K562 (cell line): ENCODE measurements around the gene URM1. TPM values are rescaled to one million over a fixed set of nuclear protein-coding genes. Genes with fewer than 3 reads are reported as not detected.

Experiments used
- ATAC-seq: fragments of 200-7000 bp; cut with Tn5 transposase; 3 replicates; pipeline ENCODE4 v1.9.1; 2020; ENCODE audit warnings: moderate library complexity
- BruUV-seq: library from RNA; stranded (reverse); fragments of 400-500 nt; replicated peaks from 2 replicates; lab custom pipeline; 2021; lab: Mats Ljungman, UMichigan
- CTCF ChIA-PET: fragments of 300-600 bp; formaldehyde crosslinking; extraction: SDS; loops from one replicate; lab custom pipeline; 2021; ENCODE audit warnings: low intra/inter-chr PET ratio; lab: Yijun Ruan, JAX
- POLR2A ChIA-PET: fragments of 300-600, 350-650 bp; sonication (Branson Sonifier 250); formaldehyde crosslinking; extraction: SDS; loops from one replicate; lab custom pipeline; 2021; ENCODE audit warnings: antibody characterized with exemption, inconsistent platforms; lab: Yijun Ruan, JAX
- DNase-seq, 4 experiments: peaks; one replicate each; pipeline versions ENCODE4 v3.0.0 to v3.0.0-alpha.2; 2011 to 2018; ENCODE audit warnings: low spot score in 3 of 4, mixed read lengths in 3 of 4; ENCODE audit errors: extremely low read depth in 1 of 4
- FAIRE-seq: peaks from 2 replicates; lab custom pipeline; 2011; peaks lifted over from hg19 to GRCh38; lab: Jason Lieb, UNC
- H2AFZ ChIP-seq: 2 replicates; pipeline ENCODE4 v1.6.0; 2011; ENCODE audit warnings: low read depth, low read length, control low read depth, inconsistent platforms
- H3K27ac ChIP-seq: fragments of 200-600 bp; 3 replicates; pipeline ENCODE4 v1.8.0; 2011; ENCODE audit warnings: low read depth, mild to moderate bottlenecking, control low read depth, inconsistent platforms, low read length, moderate library complexity, mixed read lengths; ENCODE audit errors: extremely low read depth
- H3K27me3 ChIP-seq, 2 experiments: fragments of 300-600 bp in 1 of 2; 2 replicates in 1 of 2; 3 replicates in 1 of 2; pipeline versions ENCODE4 v1.6.0 to v1.8.0; 2011; ENCODE audit warnings: inconsistent platforms in 2 of 2, low read length in 2 of 2, mild to moderate bottlenecking in 1 of 2, mixed read lengths in 1 of 2, moderate library complexity in 1 of 2; ENCODE audit not compliant: control insufficient read depth in 2 of 2, insufficient read depth in 2 of 2
- H3K36me3 ChIP-seq: fragments of 300-600 bp; 3 replicates; pipeline ENCODE4 v1.8.0; 2011; ENCODE audit warnings: mild to moderate bottlenecking, low read length, inconsistent platforms; ENCODE audit not compliant: control insufficient read depth, insufficient read depth
- H3K4me1 ChIP-seq, 2 experiments: fragments of 200-600 bp in 1 of 2; replicated peaks in 1 of 2; 2 replicates in 1 of 2; 3 replicates in 1 of 2; pipeline versions ENCODE4 v1.5.1 to v1.8.0; 2011; ENCODE audit warnings: inconsistent platforms in 2 of 2, low read length in 2 of 2, mild to moderate bottlenecking in 1 of 2, mixed read lengths in 1 of 2, moderate library complexity in 1 of 2; ENCODE audit not compliant: control insufficient read depth in 2 of 2, insufficient read depth in 2 of 2
- H3K4me2 ChIP-seq: 2 replicates; pipeline ENCODE4 v1.6.1; 2011; ENCODE audit warnings: low read length, control low read depth, inconsistent platforms, mixed read lengths; ENCODE audit not compliant: insufficient read depth
- H3K4me3 ChIP-seq: fragments of 200-600 bp; sonication (generic), shearing (Covaris generic); 2 replicates; pipeline ENCODE4 v1.5.1; 2016; ENCODE audit warnings: control low read depth, inconsistent platforms
- H3K79me2 ChIP-seq: fragments of 200-600 bp; 3 replicates; pipeline ENCODE4 v1.8.0; 2011; ENCODE audit warnings: low read length, inconsistent platforms; ENCODE audit not compliant: control insufficient read depth, insufficient read depth
- H3K9ac ChIP-seq, 2 experiments: 2 replicates each; pipeline versions ENCODE4 v1.6.0 to v1.6.1; 2011; ENCODE audit warnings: low read depth in 2 of 2, low read length in 2 of 2, control low read depth in 1 of 2, inconsistent platforms in 1 of 2, mild to moderate bottlenecking in 1 of 2, mixed read lengths in 1 of 2; ENCODE audit not compliant: insufficient read depth in 1 of 2
- H3K9me1 ChIP-seq: one replicate; pipeline ENCODE4 v1.6.0; 2011; ENCODE audit warnings: inconsistent platforms, mild to moderate bottlenecking, low read length, moderate library complexity; ENCODE audit not compliant: control insufficient read depth, insufficient read depth
- H3K9me3 ChIP-seq: replicated peaks from 2 replicates; pipeline ENCODE4 v1.5.1; 2011; ENCODE audit warnings: low read depth, low read length, inconsistent platforms; ENCODE audit not compliant: control insufficient read depth, insufficient read depth
- H4K20me1 ChIP-seq: replicated peaks from 2 replicates; pipeline ENCODE4 v1.6.1; 2011; ENCODE audit warnings: low read length, inconsistent platforms, mixed read lengths; ENCODE audit not compliant: control insufficient read depth, insufficient read depth
- WGBS: fragments of 100-300 bp; shearing (Covaris generic); methylation state at CpG from one replicate; pipeline ENCODE4 v1.1.6; 2016; ENCODE audit warnings: low coverage, mixed read lengths; ENCODE audit not compliant: insufficient coverage; ENCODE audit errors: missing lambda C conversion rate; 5-methylcytosine and 5-hydroxymethylcytosine counted together
- in situ Hi-C: fragments of 300-500 bp; cut with MboI; formaldehyde crosslinking; loops from 4 replicates; pipeline ENCODE4 v1.15.0; 2018; ENCODE audit warnings: inconsistent platforms, mixed read lengths
- intact Hi-C: fragments of 100-400 bp; cut with micrococcal nuclease; formaldehyde crosslinking; loops from 2 replicates; pipeline ENCODE4 v1.14.2; 2022
- polyA plus RNA-seq, 8 experiments: library from polyadenylated mRNA; depleted of rRNA in 4 of 8; stranded (reverse) in 5 of 8; unstranded in 3 of 8; fragments of >200 nt; fragmentation: Nextera tagmentation in 2 of 8; fragmentation: Illumina TruSeq in 1 of 8; extraction: Ambion mirVana in 2 of 8; extraction: Trizol in 1 of 8; gene quantifications; 2 replicates each; pipeline versions ENCODE4 v1.2.1 to v1.2.3, GENCODE V29; 2011 to 2014; ENCODE audit warnings: inconsistent platforms in 1 of 8, missing spikeins in 1 of 8
- total RNA-seq, 7 experiments: library from RNA; depleted of rRNA in 6 of 7; stranded (reverse); fragments of >200 nt in 6 of 7; fragmentation: Illumina TruSeq in 2 of 7; extraction: Trizol in 2 of 7; gene quantifications; 2 replicates each; pipeline versions ENCODE4 v1.2.1 to v1.2.3, GENCODE V29; 2011 to 2021; ENCODE audit warnings: low replicate concordance in 1 of 7
- TF ChIP-seq, protein P1 (sequence below): sonication (generic); formaldehyde crosslinking; IDR thresholded peaks from 2 replicates; pipeline ENCODE4 v1.8.1; 2023; ENCODE audit warnings: mild to moderate bottlenecking, missing genetic modification reagents
- TF ChIP-seq, protein P2 (sequence below): fragments of 250-450 bp; sonication (Bioruptor Pico); IDR thresholded peaks from 2 replicates; pipeline ENCODE4 v1.5.0; 2021

Gene URM1
- total and polyA plus RNA-seq, 9 of the 15 experiments (the other 6 are each of a cell fraction or from before 2014, with no cell fraction given): 10.1 to 88.9 (median 53.3) TPM

DNA sequence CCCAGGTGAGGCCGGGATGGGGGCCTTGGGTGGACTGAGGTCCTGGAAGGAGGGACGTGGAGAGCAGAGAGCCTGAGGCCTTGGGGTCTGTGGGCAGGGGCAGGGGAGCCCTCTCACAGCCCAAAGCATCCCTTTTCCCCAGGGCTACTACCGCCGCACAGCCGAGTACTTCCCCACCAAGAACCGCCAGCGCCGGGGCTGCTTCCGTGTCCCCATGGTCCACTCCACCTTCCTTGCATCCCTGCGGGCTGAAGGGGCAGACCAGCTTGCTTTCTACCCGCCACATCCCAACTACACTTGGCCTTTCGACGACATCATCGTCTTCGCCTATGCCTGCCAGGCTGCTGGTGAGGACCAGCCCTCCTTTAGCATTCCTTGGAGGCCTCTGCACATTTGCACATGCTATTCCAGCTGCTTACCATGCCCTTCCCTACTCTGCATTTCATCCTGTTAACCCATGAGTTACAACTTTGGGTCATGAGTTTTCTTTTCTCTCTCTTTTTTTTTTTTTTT lies 53.1 kb downstream of the URM1 start:
- no peak for DNase-seq
- H3K27ac ChIP-seq: no peak overlapping the region
- TF ChIP-seq, protein P1, sequence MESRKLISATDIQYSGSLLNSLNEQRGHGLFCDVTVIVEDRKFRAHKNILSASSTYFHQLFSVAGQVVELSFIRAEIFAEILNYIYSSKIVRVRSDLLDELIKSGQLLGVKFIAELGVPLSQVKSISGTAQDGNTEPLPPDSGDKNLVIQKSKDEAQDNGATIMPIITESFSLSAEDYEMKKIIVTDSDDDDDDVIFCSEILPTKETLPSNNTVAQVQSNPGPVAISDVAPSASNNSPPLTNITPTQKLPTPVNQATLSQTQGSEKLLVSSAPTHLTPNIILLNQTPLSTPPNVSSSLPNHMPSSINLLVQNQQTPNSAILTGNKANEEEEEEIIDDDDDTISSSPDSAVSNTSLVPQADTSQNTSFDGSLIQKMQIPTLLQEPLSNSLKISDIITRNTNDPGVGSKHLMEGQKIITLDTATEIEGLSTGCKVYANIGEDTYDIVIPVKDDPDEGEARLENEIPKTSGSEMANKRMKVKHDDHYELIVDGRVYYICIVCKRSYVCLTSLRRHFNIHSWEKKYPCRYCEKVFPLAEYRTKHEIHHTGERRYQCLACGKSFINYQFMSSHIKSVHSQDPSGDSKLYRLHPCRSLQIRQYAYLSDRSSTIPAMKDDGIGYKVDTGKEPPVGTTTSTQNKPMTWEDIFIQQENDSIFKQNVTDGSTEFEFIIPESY (CRISPR knock-in tag): peak; percentile 66
- TF ChIP-seq, protein P2, sequence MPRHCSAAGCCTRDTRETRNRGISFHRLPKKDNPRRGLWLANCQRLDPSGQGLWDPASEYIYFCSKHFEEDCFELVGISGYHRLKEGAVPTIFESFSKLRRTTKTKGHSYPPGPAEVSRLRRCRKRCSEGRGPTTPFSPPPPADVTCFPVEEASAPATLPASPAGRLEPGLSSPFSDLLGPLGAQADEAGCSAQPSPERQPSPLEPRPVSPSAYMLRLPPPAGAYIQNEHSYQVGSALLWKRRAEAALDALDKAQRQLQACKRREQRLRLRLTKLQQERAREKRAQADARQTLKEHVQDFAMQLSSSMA (CRISPR knock-in tag): no peak
- CTCF ChIA-PET: no interaction called here
- 93% methylated on average over 14 of the region's 15 CpGs for WGBS
- no peaks in the 10 kb centered on the region for H3K27me3 ChIP-seq
- peaks cover 20 to 51% of the 10 kb centered on the region in 2 experiments; a peak in 4 of 5 replicates for H3K4me1 ChIP-seq
- H3K79me2 ChIP-seq: peaks cover 14% of the 10 kb centered on the region; the same call in 2 of the 3 replicates
- no peak overlapping the region for H3K4me2 ChIP-seq
- no peak overlapping the region for H2AFZ ChIP-seq
- in situ Hi-C loops: loop anchor here (10.0 kb wide), 1 partner anchor 290 kb away; no protein-coding TSS in a partner anchor
- no peaks in the 10 kb centered on the region for H3K9me3 ChIP-seq
- POLR2A ChIA-PET: interaction anchor here (0.8 kb wide), 1 partner anchor 23 kb away, joined by 3 read pairs; no protein-coding TSS in a partner anchor
- peaks cover 8% of the 10 kb centered on the region; the same call in 2 of the 3 replicates for H3K36me3 ChIP-seq
- no peaks in the 10 kb centered on the region for H4K20me1 ChIP-seq
- no peak for FAIRE-seq
- no TSS peak for BruUV-seq
- no peak overlapping the region for H3K4me3 ChIP-seq
- intact Hi-C loops: no loop called here
- no peak overlapping the region for H3K9ac ChIP-seq
- no peaks in the 10 kb centered on the region for H3K9me1 ChIP-seq
- no peak for ATAC-seq
